ENCODE measurements around the gene SAMD14.

Gene SAMD14

GRCh38 chr17:50129728-50130558 lies at the start of gene SAMD14:
Gene SAMD14 (minus strand): TSS chr17:50130160. CDS start chr17:50124959, 5,201 bp downstream.
- Histone ChIP-seq H3K27me3 (ENCODE audit: control insufficient read depth, insufficient read depth, low read length) (no peaks in the 10 kb centered on the region), H3K9me3 (ENCODE audit: control insufficient read depth, insufficient read depth, low read length) (no peaks in the 10 kb centered on the region), H3K36me3 (ENCODE audit: control insufficient read depth, insufficient read depth, low read length) (no peaks in the 10 kb centered on the region), H3K4me1 (ENCODE audit: control insufficient read depth, insufficient read depth, low read length) (peaks cover 12% of the 10 kb centered on the region; the same call in 1 of the 2 replicates), H3K4me3 (ENCODE audit: low read length) (peak within 1 kb of the TSS; percentile 67), H3K27ac (ENCODE audit: low read length) (no peak within 1 kb of the TSS)
- no CpG with 5 or more reads among the region's 84 CpGs for WGBS (ENCODE audit: insufficient coverage, insufficient read length)
- no peak for DNase-seq (ENCODE audit: low read depth, low spot score)

GRCh38 chr17:50177983-50178834 lies 48.2 kb upstream of the SAMD14 start:
- Histone ChIP-seq H3K4me3 (ENCODE audit: low read length) (peak overlapping the region; percentile 4; the same call in 1 of the 2 replicates), H3K27me3 (ENCODE audit: control insufficient read depth, insufficient read depth, low read length) (no peaks in the 10 kb centered on the region), H3K27ac (ENCODE audit: low read length) (no peak overlapping the region), H3K4me1 (ENCODE audit: control insufficient read depth, insufficient read depth, low read length) (peaks cover 4% of the 10 kb centered on the region; the same call in 1 of the 2 replicates), H3K36me3 (ENCODE audit: control insufficient read depth, insufficient read depth, low read length) (no peaks in the 10 kb centered on the region), H3K9me3 (ENCODE audit: control insufficient read depth, insufficient read depth, low read length) (no peaks in the 10 kb centered on the region)
- WGBS (ENCODE audit: insufficient coverage, insufficient read length): no CpG with 5 or more reads among the region's 22 CpGs
- DNase-seq (ENCODE audit: low read depth, low spot score): no peak

GRCh38 chr17:50177476-50177875 lies 47.5 kb upstream of the SAMD14 start:
- no peak overlapping the region for H3K27ac ChIP-seq (ENCODE audit: low read length)
- H3K27me3 ChIP-seq (ENCODE audit: control insufficient read depth, insufficient read depth, low read length): no peaks in the 10 kb centered on the region
- WGBS (ENCODE audit: insufficient coverage, insufficient read length): no CpG with 5 or more reads among the region's 10 CpGs
- no peaks in the 10 kb centered on the region for H3K36me3 ChIP-seq (ENCODE audit: control insufficient read depth, insufficient read depth, low read length)
- no peak for DNase-seq (ENCODE audit: low read depth, low spot score)
- no peak overlapping the region for H3K4me3 ChIP-seq (ENCODE audit: low read length)
- H3K4me1 ChIP-seq (ENCODE audit: control insufficient read depth, insufficient read depth, low read length): peaks cover 4% of the 10 kb centered on the region; the same call in 1 of the 2 replicates
- H3K9me3 ChIP-seq (ENCODE audit: control insufficient read depth, insufficient read depth, low read length): no peaks in the 10 kb centered on the region

GRCh38 chr17:50176559-50177357 lies 46.8 kb upstream of the SAMD14 start:
- no peaks in the 10 kb centered on the region for H3K36me3 ChIP-seq (ENCODE audit: control insufficient read depth, insufficient read depth, low read length)
- H3K27me3 ChIP-seq (ENCODE audit: control insufficient read depth, insufficient read depth, low read length): no peaks in the 10 kb centered on the region
- WGBS (ENCODE audit: insufficient coverage, insufficient read length): no CpG with 5 or more reads among the region's 20 CpGs
- no peak for DNase-seq (ENCODE audit: low read depth, low spot score)
- no peak overlapping the region for H3K27ac ChIP-seq (ENCODE audit: low read length)
- no peaks in the 10 kb centered on the region for H3K9me3 ChIP-seq (ENCODE audit: control insufficient read depth, insufficient read depth, low read length)
- H3K4me3 ChIP-seq (ENCODE audit: low read length): no peak overlapping the region
- H3K4me1 ChIP-seq (ENCODE audit: control insufficient read depth, insufficient read depth, low read length): peaks cover 4% of the 10 kb centered on the region; the same call in 1 of the 2 replicates

- H3K27ac ChIP-seq (ENCODE audit: low read length): no peak overlapping the region
Observed at GRCh38 chr17:50175035-50175807, 45.3 kb upstream of the SAMD14 start.

GRCh38 chr17:50174444-50174843 lies 44.5 kb upstream of the SAMD14 start:
- DNase-seq (ENCODE audit: low read depth, low spot score): no peak
- Histone ChIP-seq H3K36me3 (ENCODE audit: control insufficient read depth, insufficient read depth, low read length) (no peaks in the 10 kb centered on the region), H3K27ac (ENCODE audit: low read length) (no peak overlapping the region), H3K27me3 (ENCODE audit: control insufficient read depth, insufficient read depth, low read length) (no peaks in the 10 kb centered on the region), H3K4me1 (ENCODE audit: control insufficient read depth, insufficient read depth, low read length) (0 out of 2 replicates have a peak, but pooled peaks cover 4% of the 10 kb centered on the region), H3K4me3 (ENCODE audit: low read length) (no peak overlapping the region), H3K9me3 (ENCODE audit: control insufficient read depth, insufficient read depth, low read length) (no peaks in the 10 kb centered on the region)
- WGBS (ENCODE audit: insufficient coverage, insufficient read length): no CpG with 5 or more reads among the region's 6 CpGs

More at GRCh38 chr17:50175035-50175807, 45.3 kb upstream of the SAMD14 start:
- Histone ChIP-seq H3K36me3 (ENCODE audit: control insufficient read depth, insufficient read depth, low read length) (no peaks in the 10 kb centered on the region), H3K4me3 (ENCODE audit: low read length) (no peak overlapping the region), H3K9me3 (ENCODE audit: control insufficient read depth, insufficient read depth, low read length) (no peaks in the 10 kb centered on the region), H3K27me3 (ENCODE audit: control insufficient read depth, insufficient read depth, low read length) (no peaks in the 10 kb centered on the region), H3K4me1 (ENCODE audit: control insufficient read depth, insufficient read depth, low read length) (0 out of 2 replicates have a peak, but pooled peaks cover 4% of the 10 kb centered on the region)
- DNase-seq (ENCODE audit: low read depth, low spot score): no peak
- WGBS (ENCODE audit: insufficient coverage, insufficient read length): no CpG with 5 or more reads among the region's 16 CpGs

GRCh38 chr17:50173335-50173941 lies 43.5 kb upstream of the SAMD14 start:
- WGBS (ENCODE audit: insufficient coverage, insufficient read length): no CpG with 5 or more reads among the region's 10 CpGs
- no peak overlapping the region for H3K27ac ChIP-seq (ENCODE audit: low read length)
- no peaks in the 10 kb centered on the region for H3K9me3 ChIP-seq (ENCODE audit: control insufficient read depth, insufficient read depth, low read length)
- no peaks in the 10 kb centered on the region for H3K27me3 ChIP-seq (ENCODE audit: control insufficient read depth, insufficient read depth, low read length)
- no peak overlapping the region for H3K4me3 ChIP-seq (ENCODE audit: low read length)
- H3K4me1 ChIP-seq (ENCODE audit: control insufficient read depth, insufficient read depth, low read length): 0 out of 2 replicates have a peak, but pooled peaks cover 4% of the 10 kb centered on the region
- DNase-seq (ENCODE audit: low read depth, low spot score): no peak
- H3K36me3 ChIP-seq (ENCODE audit: control insufficient read depth, insufficient read depth, low read length): no peaks in the 10 kb centered on the region

GRCh38 chr17:50172936-50173334 lies 43.0 kb upstream of the SAMD14 start:
- DNase-seq (ENCODE audit: low read depth, low spot score): no peak
- Histone ChIP-seq H3K4me3 (ENCODE audit: low read length) (no peak overlapping the region), H3K27me3 (ENCODE audit: control insufficient read depth, insufficient read depth, low read length) (no peaks in the 10 kb centered on the region), H3K4me1 (ENCODE audit: control insufficient read depth, insufficient read depth, low read length) (0 out of 2 replicates have a peak, but pooled peaks cover 4% of the 10 kb centered on the region), H3K27ac (ENCODE audit: low read length) (no peak overlapping the region), H3K36me3 (ENCODE audit: control insufficient read depth, insufficient read depth, low read length) (no peaks in the 10 kb centered on the region), H3K9me3 (ENCODE audit: control insufficient read depth, insufficient read depth, low read length) (no peaks in the 10 kb centered on the region)
- WGBS (ENCODE audit: insufficient coverage, insufficient read length): no CpG with 5 or more reads among the region's 6 CpGs

GRCh38 chr17:50172130-50172529 lies 42.2 kb upstream of the SAMD14 start:
- 0 out of 2 replicates have a peak, but pooled peaks cover 2% of the 10 kb centered on the region for H3K4me1 ChIP-seq (ENCODE audit: control insufficient read depth, insufficient read depth, low read length)
- WGBS (ENCODE audit: insufficient coverage, insufficient read length): no CpG with 5 or more reads among the region's 11 CpGs

More at GRCh38 chr17:50172130-50172529, 42.2 kb upstream of the SAMD14 start:
- no peak overlapping the region for H3K4me3 ChIP-seq (ENCODE audit: low read length)
- H3K27me3 ChIP-seq (ENCODE audit: control insufficient read depth, insufficient read depth, low read length): no peaks in the 10 kb centered on the region
- no peak for DNase-seq (ENCODE audit: low read depth, low spot score)
- no peaks in the 10 kb centered on the region for H3K9me3 ChIP-seq (ENCODE audit: control insufficient read depth, insufficient read depth, low read length)
- H3K36me3 ChIP-seq (ENCODE audit: control insufficient read depth, insufficient read depth, low read length): no peaks in the 10 kb centered on the region
- H3K27ac ChIP-seq (ENCODE audit: low read length): no peak overlapping the region
